ENCODE measurements around the gene MYO1D.

GRCh38 chr17:32774695-32775084 is 102.2 kb downstream of the MYO1D start:
- TF ChIP-seq CTCF (IDR thresholded peaks at IDR 0.05) (no peak), POLR2A (IDR thresholded peaks at IDR 0.05) (no peak), EP300 (IDR thresholded peaks at IDR 0.05) (no peak)
